MG63 (cell line): ENCODE measurements around the gene ZFPM1. TPM values are rescaled to one million over a fixed set of nuclear protein-coding genes. Genes with fewer than 3 reads are reported as not detected.

ENCODE experiments used
- DNase-seq: peaks from one replicate; pipeline ENCODE4 v3.0.0-alpha.2; 2020
- H3K27me3 ChIP-seq: fragments of 250-450 bp; sonication (Bioruptor Pico); 2 replicates; pipeline ENCODE4 v1.5.1; 2020; ENCODE audit warnings: mild to moderate bottlenecking, moderate library complexity
- H3K36me3 ChIP-seq: fragments of 250-450 bp; sonication (Bioruptor Pico); 2 replicates; pipeline ENCODE4 v1.5.1; 2020; ENCODE audit warnings: mild to moderate bottlenecking, moderate library complexity
- H3K4me3 ChIP-seq: fragments of 250-450 bp; sonication (Bioruptor Pico); 2 replicates; pipeline ENCODE4 v1.5.1; 2020; ENCODE audit warnings: mild to moderate bottlenecking, moderate library complexity
- H3K9me3 ChIP-seq: fragments of 250-450 bp; sonication (Bioruptor Pico); 2 replicates; pipeline ENCODE4 v1.5.1; 2020; ENCODE audit warnings: mild to moderate bottlenecking, moderate library complexity
- total RNA-seq: library from RNA; depleted of rRNA; stranded (reverse); fragments of >200 nt; shearing (Covaris generic); gene quantifications from 2 replicates; pipeline ENCODE4 v1.2.3, GENCODE V29; 2014; ENCODE audit warnings: low replicate concordance

Gene ZFPM1
- total RNA-seq, 1 experiment from 2014 or later: 0.33 TPM

DNA sequence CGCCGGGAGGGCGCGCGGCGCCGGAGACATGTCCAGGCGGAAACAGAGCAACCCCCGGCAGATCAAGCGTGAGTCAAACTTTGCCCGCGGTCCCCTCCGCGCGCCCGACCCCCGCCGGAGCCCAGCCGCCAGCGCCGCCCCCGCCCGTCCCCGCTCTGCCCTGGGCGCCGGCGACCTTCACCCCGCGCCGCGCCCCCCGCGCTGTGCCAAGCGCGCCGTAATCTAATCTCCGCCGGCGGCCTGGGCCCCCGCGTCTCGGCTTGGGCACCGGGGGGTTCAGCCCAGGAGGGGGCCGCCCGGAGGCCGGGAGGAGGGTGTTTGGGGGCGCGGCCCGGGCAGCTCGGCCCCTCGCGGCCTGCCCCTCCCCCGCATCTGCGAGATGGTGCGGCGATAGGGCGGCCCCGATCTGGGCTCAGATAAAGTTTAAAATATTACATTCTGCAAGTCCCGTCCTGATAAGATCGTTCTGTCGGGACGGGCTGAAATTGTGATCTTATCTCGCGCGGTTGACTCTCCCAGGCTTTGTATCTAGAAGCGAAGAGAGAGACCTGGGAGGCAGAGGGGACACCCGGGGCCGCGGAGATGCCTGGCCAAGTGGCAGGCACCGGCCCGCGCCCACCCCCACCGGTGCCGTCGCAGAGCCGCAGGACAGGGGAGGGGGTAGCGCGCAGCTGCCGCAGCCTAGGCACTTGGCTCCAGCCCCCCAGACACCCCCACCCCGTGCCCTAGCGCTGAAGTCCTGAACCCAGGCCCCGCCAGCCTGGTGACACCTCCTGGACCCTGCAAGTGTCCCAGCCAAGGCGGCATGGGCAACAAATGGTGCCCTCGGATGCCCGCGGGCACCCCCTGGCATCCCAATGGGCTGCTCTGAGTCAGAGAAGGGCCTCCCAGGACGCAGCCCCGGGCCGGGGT lies 787 bp downstream of the ZFPM1 start:
- no peaks in the 10 kb centered on the region for H3K36me3 ChIP-seq
- no peaks in the 10 kb centered on the region for H3K27me3 ChIP-seq
- peak; percentile 30 for DNase-seq
- no peaks in the 10 kb centered on the region for H3K9me3 ChIP-seq
- peak overlapping the region; percentile 44 for H3K4me3 ChIP-seq

DNA sequence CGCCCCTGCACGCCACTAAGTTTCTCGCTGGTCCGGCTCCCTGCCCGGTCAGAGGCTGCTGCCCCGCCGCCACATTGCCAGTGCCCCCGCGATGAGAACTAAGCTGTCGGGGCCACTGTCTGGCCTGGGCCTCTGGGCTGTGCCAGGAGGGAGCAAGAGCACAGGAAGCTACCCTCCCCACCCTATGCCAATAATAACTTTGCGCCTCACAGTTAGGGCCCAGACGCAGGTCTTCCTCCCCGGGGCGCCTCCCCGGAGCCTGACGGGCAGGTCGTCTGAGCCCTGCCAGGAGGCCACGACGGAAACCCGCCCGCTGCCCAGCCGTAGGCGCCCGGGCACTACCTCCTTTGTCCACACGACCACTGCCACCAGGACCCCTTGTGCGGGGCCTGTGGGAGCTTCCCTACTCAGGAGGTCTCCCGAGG lies 1.5 kb downstream of the ZFPM1 start:
- no peak for DNase-seq
- Histone ChIP-seq H3K4me3 (no peak overlapping the region; the same call in 1 of the 2 replicates), H3K36me3 (no peaks in the 10 kb centered on the region), H3K9me3 (no peaks in the 10 kb centered on the region), H3K27me3 (no peaks in the 10 kb centered on the region)

DNA sequence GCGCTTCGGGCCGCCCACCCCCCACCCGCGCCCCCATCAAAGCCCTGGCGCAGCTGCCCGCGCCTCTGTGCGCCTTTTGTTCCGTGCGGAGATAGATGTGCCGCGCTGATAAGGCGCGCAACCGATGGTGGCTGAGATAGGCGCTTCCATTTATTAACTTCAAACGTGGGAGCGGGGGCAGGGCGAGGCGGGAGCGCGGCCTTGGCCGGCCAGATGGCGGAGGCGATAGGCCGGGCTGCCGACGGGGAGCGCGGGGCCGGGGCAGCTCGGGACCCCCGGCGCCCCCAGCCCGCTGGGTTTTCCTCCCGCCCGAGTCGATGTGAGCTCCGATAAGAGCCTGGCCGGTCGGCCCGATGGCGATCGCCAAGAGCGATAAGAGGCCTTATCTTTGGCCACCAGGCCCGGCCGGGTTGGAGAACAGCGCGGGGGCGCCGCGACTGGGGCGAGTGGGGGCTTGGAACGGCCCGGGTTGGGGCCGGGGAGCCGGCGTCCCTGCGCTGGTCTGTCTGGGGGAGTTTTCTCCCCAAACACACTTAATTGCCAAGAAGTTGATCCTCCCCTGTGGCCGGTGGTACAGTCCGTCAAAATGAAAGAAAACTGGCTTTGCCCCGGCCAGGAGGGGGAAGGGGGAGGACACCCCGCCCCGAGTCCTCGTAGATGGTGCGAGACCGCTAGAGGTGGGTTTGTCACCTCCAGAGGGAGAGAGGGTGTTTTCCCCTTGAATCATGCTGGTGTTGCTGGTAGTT lies 2.7 kb downstream of the ZFPM1 start:
- H3K9me3 ChIP-seq: no peaks in the 10 kb centered on the region
- H3K4me3 ChIP-seq: no peak overlapping the region
- no peak for DNase-seq

DNA sequence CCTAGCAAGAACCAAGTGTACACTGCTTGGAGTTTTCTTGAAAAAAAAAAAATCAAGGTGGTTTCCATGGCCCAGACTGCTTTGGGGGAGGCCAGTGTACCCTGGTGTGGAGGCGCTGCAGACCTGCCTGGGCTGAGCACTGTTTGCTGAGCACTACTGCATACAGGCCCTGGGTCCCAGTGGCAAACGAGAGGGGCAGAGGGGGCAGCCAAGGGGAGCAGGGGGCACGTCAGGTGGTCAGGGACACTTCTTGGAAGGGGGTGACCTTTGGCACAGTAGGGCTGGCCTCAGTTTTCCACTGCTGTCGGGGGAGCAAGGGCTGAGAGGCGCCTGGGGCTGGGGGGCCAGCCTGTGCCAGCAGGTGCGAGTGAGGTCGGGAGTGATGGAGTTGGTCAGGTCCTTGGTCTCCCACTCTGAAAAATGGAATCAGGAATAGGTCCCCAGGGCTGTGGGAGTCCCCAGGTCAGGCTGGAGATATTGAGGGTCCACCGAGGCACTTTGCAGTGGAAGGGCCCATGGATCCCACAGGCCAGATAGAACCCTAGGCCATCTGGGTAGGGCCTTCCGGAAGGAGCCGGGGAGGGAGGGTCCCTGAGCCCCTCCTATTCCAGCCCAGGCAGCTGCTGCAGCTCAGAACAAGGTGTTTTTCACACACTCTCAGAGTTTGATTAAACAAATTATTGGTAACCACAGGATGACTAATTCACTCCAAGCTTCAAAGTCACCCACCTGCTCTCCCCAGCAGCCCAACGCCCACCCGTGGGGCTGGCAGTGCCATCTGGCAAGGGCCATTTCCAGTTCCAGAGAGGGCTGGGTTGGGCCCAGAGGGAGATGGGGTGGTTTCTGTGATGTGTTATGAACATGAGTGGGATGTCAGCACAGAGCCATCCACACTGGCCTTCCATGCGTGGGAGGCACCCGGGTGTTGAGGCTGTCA lies 3.5 kb downstream of the ZFPM1 start:
- H3K27me3 ChIP-seq: no peaks in the 10 kb centered on the region
- no peaks in the 10 kb centered on the region for H3K9me3 ChIP-seq
- no peaks in the 10 kb centered on the region for H3K36me3 ChIP-seq
- no peak for DNase-seq
- no peak overlapping the region for H3K4me3 ChIP-seq

More for the DNA sequence above, 2.7 kb downstream of the ZFPM1 start:
- H3K36me3 ChIP-seq: no peaks in the 10 kb centered on the region
- no peaks in the 10 kb centered on the region for H3K27me3 ChIP-seq

DNA sequence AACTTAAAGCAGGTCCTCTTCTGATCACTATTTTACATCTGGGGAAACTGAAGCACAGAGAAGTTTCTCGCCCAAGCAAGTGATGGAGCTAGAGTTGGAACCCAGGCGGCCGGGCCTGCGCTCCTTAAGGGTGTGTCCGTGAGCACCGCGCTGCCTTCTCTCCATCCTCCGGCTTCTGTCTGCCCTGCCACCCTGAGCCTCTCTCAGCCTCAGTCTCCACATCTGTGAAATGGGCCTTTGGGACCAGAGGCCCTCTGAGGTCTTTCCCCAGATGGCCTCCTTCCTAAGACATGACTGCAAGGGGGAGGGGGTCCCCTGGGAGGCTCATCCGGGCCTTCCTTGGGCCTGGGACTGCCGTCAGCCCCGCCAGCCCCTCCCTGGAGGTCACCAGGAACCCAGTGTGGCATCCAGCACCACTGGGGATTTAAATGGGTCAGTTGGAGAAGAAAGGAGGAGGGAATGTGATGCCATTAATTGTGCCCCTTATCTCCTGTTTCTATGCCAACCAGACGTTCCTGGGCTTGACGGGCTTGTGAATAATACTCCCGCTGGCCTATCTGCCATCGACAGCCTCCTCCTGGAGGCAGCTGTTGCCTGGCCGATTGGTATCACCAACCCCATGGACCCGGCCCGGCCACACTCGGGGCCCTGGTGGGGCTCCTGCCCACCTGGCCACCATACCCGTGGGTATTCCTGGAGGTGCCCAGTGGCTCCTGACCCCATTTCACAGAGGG lies 5.1 kb downstream of the ZFPM1 start:
- no peaks in the 10 kb centered on the region for H3K9me3 ChIP-seq
- H3K27me3 ChIP-seq: no peaks in the 10 kb centered on the region
- no peak overlapping the region for H3K4me3 ChIP-seq
- no peaks in the 10 kb centered on the region for H3K36me3 ChIP-seq
- no peak for DNase-seq

DNA sequence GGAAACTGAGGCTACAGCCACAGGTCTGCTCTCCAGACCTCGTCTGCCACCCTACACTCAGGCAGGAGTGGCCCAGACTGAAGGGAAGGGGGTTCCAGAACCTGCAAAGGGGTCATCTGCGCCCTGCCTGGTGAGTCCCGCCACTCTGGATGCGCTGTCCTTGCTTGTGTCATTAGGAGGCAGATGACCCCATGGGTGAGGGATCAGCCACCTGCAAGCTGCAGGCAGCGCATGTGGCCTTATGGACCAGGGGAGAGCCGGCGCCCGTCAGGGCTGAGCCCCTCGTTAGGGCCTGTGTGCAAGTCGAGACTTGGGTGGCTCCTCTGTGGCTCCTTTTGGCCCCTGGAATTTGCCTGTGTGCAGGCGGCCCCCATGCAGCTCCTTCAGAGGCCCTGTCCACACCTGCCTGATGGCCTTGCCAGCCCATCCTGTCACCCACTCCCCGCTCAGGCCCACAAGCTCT lies 5.7 kb downstream of the ZFPM1 start:
- DNase-seq: no peak
- H3K4me3 ChIP-seq: no peak overlapping the region
- H3K36me3 ChIP-seq: no peaks in the 10 kb centered on the region
- no peaks in the 10 kb centered on the region for H3K9me3 ChIP-seq
- no peaks in the 10 kb centered on the region for H3K27me3 ChIP-seq

DNA sequence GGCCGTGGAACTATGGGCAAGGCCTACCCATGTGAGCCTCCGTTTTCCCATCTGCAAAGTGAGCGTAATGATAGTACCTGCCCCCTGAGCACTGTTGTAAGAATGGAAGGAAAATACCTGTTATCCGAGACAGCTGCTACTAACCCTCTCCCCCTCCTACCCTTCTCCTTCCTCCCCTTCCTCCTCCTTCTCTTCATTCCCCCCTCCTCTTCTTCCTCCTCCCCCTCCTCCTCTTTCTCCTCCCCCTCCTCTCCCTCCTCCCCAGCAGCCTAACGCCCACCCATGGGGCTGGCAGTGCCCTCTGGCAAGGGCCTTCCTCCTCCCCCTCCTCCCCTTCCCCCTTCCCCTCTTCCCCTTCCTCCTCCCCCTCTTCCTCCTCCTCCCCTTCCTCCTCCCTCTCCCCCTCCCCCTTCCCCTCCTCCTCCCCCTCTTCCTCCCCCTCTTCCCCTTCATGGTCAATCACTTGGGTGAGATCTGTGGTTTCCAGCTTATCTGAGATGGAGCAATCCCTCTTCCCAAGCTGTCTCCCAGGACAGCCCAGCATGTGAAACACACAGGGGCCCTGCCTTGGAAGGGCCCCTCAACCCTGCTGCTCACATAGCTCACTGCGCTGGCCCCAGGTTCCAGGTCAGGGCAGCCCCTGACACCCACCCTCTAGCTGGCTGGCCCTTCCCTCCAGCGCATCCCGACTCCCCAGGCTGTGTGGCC lies 6.4 kb downstream of the ZFPM1 start:
- no peak for DNase-seq
- no peaks in the 10 kb centered on the region for H3K27me3 ChIP-seq
- no peak overlapping the region for H3K4me3 ChIP-seq
- H3K36me3 ChIP-seq: no peaks in the 10 kb centered on the region
- H3K9me3 ChIP-seq: no peaks in the 10 kb centered on the region

DNA sequence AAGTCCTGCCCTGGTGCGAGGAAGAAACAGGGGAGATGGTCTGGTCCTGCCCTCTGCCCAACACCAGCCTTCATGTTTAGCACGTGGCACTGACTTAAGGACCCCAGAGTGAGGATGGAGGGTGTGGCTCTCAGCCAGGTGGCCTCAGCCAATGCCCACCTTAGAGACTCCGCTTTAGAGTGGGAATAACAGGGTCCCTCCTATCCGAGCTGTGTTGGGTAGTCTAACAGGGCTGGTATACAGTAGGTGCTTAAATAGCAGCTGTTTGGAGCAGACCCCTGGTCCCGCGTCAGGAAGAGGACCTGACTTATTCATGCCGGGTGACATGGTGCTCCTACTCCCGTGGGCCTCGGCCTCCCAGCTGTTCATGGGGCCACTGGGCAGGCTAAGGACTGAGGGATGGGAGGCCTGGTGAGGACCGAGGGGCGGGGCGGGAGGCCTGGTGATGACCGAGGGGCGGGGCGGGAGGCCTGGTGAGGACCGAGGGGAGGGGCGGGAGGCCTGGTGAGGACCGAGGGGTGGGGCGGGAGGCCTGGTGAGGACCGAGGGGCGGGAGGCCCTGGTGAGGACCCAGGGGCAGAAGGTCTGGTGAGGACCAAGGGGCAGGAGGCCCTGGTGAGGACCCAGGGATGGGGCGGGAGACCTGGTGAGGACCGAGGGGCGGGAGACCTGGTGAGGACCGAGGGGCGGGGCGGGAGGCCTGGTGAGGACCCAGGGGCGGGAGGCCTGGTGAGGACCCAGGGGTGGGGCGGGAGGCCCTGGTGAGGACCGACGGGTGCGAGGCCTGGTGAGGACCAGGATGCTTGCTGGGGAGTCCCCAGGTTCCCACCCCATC lies 7.6 kb downstream of the ZFPM1 start:
- H3K36me3 ChIP-seq: no peaks in the 10 kb centered on the region
- H3K4me3 ChIP-seq: no peak overlapping the region
- DNase-seq: no peak
- H3K27me3 ChIP-seq: no peaks in the 10 kb centered on the region
- H3K9me3 ChIP-seq: no peaks in the 10 kb centered on the region

DNA sequence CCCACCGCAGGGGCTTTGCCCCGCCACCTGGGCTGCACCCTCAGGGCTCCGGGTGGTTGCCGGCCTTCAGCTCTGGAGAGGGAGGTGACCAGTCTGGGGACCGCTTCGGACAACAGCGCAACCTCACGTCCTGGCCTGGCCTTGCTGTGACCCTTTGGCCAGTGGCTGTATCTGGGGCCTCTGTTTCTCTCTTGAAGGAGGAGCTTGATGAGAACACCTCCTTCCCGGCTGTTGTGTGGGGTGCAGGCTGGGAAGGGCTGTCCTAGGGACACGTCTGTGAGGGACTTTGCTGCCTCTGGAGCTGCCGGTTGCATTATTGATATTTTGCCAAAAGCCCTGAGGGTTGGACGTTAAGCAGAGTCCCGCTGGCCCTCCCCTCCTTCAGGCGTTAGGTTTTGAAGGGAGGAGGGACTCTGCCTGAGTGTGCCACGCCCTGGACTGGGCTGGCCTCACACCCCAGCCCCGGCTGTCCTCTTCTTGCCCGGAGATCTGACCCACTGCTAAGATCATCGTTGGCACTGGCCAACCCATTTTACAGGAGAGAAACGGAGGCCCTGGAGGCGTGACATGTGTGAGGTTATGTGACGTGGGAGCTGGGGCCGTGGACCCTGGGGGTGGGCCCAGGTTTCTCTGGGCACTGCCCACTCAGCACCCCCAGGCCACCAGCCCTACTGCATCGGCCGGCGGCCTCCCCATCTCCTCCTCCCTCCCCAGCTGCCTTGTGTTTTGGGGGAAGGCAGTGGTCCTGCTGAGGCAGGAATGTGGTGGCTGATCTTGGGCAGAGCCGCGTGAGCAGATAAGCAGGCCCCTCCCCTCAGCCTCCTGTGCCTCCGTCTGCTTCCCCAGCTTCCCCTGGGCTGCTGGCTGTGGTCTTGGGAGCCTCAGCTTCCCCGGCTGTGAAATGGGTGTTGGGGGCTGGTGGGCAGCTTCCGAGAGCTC lies 8.5 kb downstream of the ZFPM1 start:
- Histone ChIP-seq H3K36me3 (no peaks in the 10 kb centered on the region), H3K27me3 (no peaks in the 10 kb centered on the region), H3K4me3 (no peak overlapping the region), H3K9me3 (no peaks in the 10 kb centered on the region)
- DNase-seq: no peak

DNA sequence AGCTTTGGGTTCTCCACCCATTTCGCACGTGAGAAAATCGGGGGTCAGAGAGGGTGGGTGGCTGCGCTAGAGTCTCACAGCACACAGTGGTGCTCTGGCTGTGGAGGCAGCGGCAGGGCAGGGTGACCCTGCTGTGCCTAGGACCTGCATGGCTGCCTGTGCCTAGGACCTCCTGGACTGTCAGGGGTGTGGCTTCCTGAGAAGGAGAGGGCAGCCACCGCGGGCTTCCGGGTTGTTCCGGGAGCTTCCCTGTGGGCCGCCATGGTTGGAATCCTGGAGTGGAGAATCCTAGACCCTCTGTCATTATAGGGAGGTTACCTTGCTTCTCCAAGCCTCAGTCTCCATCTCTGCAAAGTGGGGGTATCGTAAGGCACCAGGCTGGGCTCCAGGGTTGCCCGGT lies 9.3 kb downstream of the ZFPM1 start:
- H3K27me3 ChIP-seq: no peaks in the 10 kb centered on the region
- H3K36me3 ChIP-seq: no peaks in the 10 kb centered on the region
- H3K4me3 ChIP-seq: no peak overlapping the region
- DNase-seq: no peak
- H3K9me3 ChIP-seq: no peaks in the 10 kb centered on the region

DNA sequence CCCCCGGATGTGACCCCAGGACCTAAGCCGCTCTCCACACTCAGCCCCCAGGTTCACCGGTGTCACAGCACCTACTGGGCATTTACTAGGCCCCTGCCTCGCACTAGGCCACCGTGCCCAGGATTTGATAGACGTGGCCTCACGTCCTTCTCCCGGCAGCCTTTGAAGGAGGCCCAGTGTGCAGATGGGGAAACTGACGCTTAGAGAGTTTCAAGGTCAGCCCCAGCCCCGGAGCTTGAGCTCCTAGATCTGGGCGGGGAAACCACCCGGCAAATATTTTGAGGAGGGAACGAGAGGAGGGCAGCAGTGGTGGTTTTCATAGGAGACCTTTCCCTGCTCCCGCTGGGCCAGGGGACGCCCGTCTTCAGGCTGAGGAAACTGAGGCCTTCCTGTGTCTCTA lies 10.3 kb downstream of the ZFPM1 start:
- H3K9me3 ChIP-seq: no peaks in the 10 kb centered on the region
- no peak for DNase-seq
- no peaks in the 10 kb centered on the region for H3K27me3 ChIP-seq
- H3K36me3 ChIP-seq: no peaks in the 10 kb centered on the region
- H3K4me3 ChIP-seq: no peak overlapping the region

DNA sequence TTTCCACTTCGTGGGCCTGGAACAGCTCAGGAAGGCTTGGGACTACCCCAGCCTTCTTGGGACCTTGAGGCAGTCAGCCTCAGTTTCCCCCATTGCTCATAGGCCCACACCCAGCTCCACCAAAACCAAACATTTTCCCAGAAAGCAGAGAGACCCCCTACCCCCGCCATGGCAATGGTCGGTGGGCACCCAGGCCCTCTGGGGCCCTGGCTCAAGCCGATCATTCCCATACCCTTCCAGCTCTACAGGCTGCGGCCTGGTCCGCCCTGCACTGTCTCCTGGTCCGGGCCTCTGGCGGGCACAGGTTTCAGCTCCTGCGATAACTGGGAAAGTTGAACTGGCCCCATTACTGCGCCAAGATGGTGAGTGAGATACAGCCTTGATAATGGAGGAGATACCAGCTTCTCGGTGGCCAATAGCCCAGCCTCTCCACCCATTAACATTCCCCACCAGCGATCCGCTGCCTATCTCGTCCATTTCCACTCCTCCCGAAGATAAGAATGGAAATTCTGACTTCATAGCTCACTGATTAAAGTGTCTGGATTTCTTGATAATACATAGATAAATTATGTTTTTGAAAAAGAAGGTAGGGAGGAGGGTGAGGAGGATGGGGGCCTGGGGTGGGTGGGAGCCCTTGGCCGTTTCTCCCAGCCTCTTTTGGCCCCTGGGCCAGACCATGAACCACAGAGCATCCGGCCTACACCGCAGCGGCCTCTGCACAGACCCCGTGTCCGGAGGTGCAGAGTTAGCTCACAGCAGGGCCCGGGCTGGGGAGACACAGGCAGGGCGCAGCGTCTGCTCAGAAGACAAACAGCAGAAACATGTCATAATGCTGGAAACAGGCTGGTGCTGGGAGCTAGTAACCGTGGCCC lies 11.6 kb downstream of the ZFPM1 start:
- Histone ChIP-seq H3K27me3 (no peaks in the 10 kb centered on the region), H3K4me3 (no peak overlapping the region), H3K9me3 (no peaks in the 10 kb centered on the region), H3K36me3 (no peaks in the 10 kb centered on the region)
- no peak for DNase-seq

DNA sequence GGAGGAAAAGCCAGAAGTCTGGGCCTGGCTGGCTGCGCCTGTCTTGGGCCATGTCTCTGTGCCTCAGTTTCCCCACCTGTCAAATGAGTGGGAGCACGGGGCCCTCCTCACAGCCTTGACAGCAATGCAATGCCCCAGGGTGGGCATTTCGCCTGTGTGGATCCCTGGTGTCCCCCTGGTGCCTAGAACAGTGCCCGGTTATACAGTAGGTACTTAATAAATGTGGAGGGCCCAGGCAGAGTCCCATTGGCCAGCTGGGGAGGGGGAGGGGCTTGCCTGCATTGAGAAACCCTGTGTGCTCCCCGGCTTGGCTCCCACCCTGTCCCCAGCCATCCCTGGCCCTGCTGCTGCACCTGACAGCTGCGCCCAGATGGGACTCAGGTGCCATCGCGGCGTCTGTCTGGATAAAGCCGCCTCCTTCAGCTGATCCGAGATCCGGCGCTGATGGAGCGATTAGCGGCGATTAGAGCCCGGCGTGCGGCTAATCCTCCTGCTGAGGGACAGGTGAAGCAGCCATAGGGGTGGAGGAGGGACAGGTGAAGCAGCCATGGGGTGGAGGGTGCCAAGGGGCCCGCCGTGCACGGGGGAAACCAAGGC lies 12.4 kb downstream of the ZFPM1 start:
- DNase-seq: no peak
- H3K9me3 ChIP-seq: no peaks in the 10 kb centered on the region
- H3K27me3 ChIP-seq: no peaks in the 10 kb centered on the region
- H3K4me3 ChIP-seq: no peak overlapping the region
- H3K36me3 ChIP-seq: no peaks in the 10 kb centered on the region
